ENCODE data around the gene LDLRAD4. TPM values are rescaled to one million over a fixed set of nuclear protein-coding genes. Genes with fewer than 3 reads are reported as not detected.

Gene LDLRAD4
- total and polyA plus RNA-seq, 9 of the 15 experiments (the other 6 are each of a cell fraction or from before 2014, with no cell fraction given), result 0.01 TPM; not detected in 8

GRCh38 chr18:13605477-13605876 lies 386.9 kb downstream of the LDLRAD4 start:
- no peaks in the 10 kb centered on the region for H3K4me1 ChIP-seq (replicated peaks in 1 of 2; ENCODE audit: control insufficient read depth in 2 of 2, insufficient read depth in 2 of 2, low read length in 2 of 2)
- H3K36me3 ChIP-seq (ENCODE audit: control insufficient read depth, insufficient read depth, low read length), result no peaks in the 10 kb centered on the region
- no peak overlapping the region for H3K27ac ChIP-seq (ENCODE audit: extremely low read depth, low read depth, low read length)
- H3K79me2 ChIP-seq (ENCODE audit: control insufficient read depth, insufficient read depth, low read length), result no peaks in the 10 kb centered on the region
- intact Hi-C loops (cut with micrococcal nuclease) (loop anchor here (10.0 kb wide), 1 partner anchor 59 kb away; no protein-coding TSS in a partner anchor), in situ Hi-C loops (cut with MboI) (no loop called here)
- H4K20me1 ChIP-seq (replicated peaks; ENCODE audit: control insufficient read depth, insufficient read depth, low read length), result no peaks in the 10 kb centered on the region
- peaks cover 3 to 22% of the 10 kb centered on the region in 2 experiments; a peak in 4 of 5 replicates for H3K27me3 ChIP-seq (ENCODE audit: control insufficient read depth in 2 of 2, insufficient read depth in 2 of 2, low read length in 2 of 2)
- H3K9ac ChIP-seq (ENCODE audit: insufficient read depth in 1 of 2, low read depth in 2 of 2, low read length in 2 of 2), result no peak overlapping the region
- ChIA-PET CTCF (ENCODE audit: low intra/inter-chr PET ratio) (no interaction called here), POLR2A (no interaction called here)
- FAIRE-seq (no peak), DNase-seq (ENCODE audit: extremely low read depth in 1 of 4, low spot score in 3 of 4) (no peak), ATAC-seq (no peak)
- H3K4me2 ChIP-seq (ENCODE audit: insufficient read depth, low read length), result no peak overlapping the region
- no peak overlapping the region for H2AFZ ChIP-seq (ENCODE audit: low read depth, low read length)
- H3K9me3 ChIP-seq (replicated peaks; ENCODE audit: control insufficient read depth, insufficient read depth, low read depth, low read length), result no peaks in the 10 kb centered on the region
- no peaks in the 10 kb centered on the region for H3K9me1 ChIP-seq (ENCODE audit: control insufficient read depth, insufficient read depth, low read length)
- H3K4me3 ChIP-seq, result no peak overlapping the region
- WGBS (ENCODE audit: insufficient coverage, low coverage, missing lambda C conversion rate), result 2% methylated on average over 5 of the region's 5 CpGs
- no TSS peak for BruUV-seq (replicated peaks)
- TF ChIP-seq ZNF311 (CRISPR knock-in tag; IDR thresholded peaks at IDR 0.05) (no peak), SIN3B (IDR thresholded peaks at IDR 0.05; ENCODE audit: low read depth) (no peak), ID3 (CRISPR knock-in tag; IDR thresholded peaks at IDR 0.05) (no peak), ID3 (tag; IDR thresholded peaks at IDR 0.05) (no peak), RBFOX2 (IDR thresholded peaks at IDR 0.05; ENCODE audit: low read depth, low read length) (no peak), UBTF (IDR thresholded peaks at IDR 0.05; ENCODE audit: borderline replicate concordance in 1 of 2, low read depth in 2 of 2, low read length in 2 of 2) (no peak), ZNF639 (CRISPR knock-in tag; conservative IDR thresholded peaks at IDR 0.05 in 1 of 2, IDR thresholded peaks at IDR 0.05 in 1 of 2) (no peak), NCOR1 (IDR thresholded peaks at IDR 0.05) (no peak), AFF1 (IDR thresholded peaks at IDR 0.05; ENCODE audit: low read depth in 1 of 2, partially characterized antibody in 2 of 2) (no peak), NFE2L1 (tag; IDR thresholded peaks at IDR 0.05; ENCODE audit: borderline replicate concordance, low read depth) (no peak), FOXK2 (conservative IDR thresholded peaks at IDR 0.05 in 1 of 2, IDR thresholded peaks at IDR 0.05 in 1 of 2; ENCODE audit: low read depth in 2 of 2) (no peak), POLR2AphosphoS2 (IDR thresholded peaks at IDR 0.05; ENCODE audit: low read length) (no peak), U2AF2 (optimal IDR thresholded peaks at IDR 0.05; ENCODE audit: low read depth, low read length) (no peak), NCOA6 (IDR thresholded peaks at IDR 0.05) (no peak)

Data from K562 (cell line).